Activated T-helper 1 cell treated with anti-CD3 and anti-CD28 coated beads, Interleukin-2, amount 50 U/mL, for 16 hours (primary cell): ENCODE measurements around the gene ZFP36.
A peak's percentile ranks its signal among the peaks of the same experiment; 100 is the strongest.
"Not testable (repeated sequence)": the region's sequence is repeated elsewhere in the genome, so short reads cannot be mapped to it uniquely, and the experiment has no call there.

ENCODE experiments used
- DNase-seq, 2 donors: peaks; one replicate each; pipeline ENCODE4 v3.0.0-alpha.2; 2020; ENCODE audit warnings: low read depth in 1 of 2, low spot score in 1 of 2

ZFP36 gene, protein sequence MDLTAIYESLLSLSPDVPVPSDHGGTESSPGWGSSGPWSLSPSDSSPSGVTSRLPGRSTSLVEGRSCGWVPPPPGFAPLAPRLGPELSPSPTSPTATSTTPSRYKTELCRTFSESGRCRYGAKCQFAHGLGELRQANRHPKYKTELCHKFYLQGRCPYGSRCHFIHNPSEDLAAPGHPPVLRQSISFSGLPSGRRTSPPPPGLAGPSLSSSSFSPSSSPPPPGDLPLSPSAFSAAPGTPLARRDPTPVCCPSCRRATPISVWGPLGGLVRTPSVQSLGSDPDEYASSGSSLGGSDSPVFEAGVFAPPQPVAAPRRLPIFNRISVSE

DNA sequence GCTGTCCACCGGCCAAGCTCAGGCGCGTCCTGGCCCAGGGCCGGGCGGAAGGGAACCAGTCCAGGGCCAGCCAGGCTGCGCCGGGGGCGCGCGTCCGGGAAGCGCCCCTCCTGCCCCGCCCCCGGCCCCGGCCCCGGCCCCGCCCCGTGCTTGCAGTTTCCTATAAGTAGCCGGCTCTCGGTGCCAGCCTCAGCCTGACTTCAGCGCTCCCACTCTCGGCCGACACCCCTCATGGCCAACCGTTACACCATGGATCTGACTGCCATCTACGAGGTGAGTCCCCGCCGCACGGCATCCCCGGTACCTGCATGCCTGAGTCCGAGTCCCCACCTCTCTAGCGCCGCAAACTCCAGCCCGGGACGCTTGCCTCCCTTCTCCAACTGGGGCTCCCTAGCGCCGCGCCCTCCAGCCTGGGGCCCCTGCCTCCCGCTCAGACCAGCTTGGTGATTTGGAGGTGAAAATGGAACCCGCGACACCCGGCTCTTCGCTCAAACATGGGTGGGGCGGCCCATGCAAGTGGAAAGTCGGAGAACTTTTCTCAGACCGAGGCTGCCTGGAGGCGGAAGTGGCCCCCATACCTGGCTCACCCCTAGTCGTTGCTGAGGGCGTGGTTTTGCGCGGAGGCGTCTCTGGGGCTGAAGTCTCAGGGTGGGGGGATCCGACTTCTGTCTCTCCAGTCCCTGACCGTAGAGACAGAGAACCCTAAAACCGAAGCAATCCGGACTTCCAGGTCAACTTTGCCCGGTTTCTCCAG, at the start of gene ZFP36:
TSS of gene ZFP36 (plus strand) at position 192 of the 754 bp plus-strand sequence. CDS start at position 250, 58 bp downstream.
- DNase-seq = peak; percentile 80 to 84

DNA sequence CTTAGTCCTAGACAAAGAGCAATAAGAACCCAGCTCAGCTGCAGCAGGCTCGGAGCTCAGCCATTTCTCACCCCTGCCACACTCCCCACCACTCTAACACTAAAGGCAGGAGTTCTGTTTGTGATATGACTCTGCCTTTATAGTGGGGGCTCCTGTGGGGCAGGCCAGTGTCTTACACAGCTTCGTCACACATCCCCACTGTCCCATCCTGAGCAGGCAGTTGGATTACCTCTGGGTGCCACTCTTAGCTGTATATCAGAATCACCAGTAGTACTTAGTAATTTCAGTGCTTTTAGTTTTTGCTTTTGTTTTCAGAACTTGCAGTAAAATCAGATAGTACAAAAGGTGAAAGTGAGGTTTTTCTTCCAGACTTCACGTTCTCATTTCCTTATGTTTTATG, 47.6 kb upstream of the ZFP36 start:
- DNase-seq = no peak

DNA sequence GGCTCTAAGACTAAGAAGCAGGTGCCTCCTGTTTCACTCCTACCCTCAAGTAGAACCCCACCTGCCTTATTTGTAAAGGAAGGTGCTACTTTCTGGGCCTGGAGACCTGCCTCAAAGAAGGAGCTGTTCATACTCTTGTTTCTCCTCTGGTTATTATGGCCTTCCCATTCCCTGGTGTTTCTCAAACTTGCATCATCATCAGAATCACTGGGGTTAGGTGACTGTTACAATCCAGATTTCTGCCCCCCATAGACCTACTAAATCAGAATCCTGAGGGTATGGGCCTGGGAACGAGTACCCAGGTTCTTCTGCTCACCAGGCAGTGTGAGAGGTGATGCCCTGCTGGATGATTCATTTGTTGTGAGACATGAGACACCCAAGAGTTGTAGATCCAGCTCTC, 46.0 kb upstream of the ZFP36 start:
- DNase-seq = no peak

GRCh38 chr19:39362682-39363657, 43.7 kb upstream of the ZFP36 start:
- DNase-seq = no peak

DNA sequence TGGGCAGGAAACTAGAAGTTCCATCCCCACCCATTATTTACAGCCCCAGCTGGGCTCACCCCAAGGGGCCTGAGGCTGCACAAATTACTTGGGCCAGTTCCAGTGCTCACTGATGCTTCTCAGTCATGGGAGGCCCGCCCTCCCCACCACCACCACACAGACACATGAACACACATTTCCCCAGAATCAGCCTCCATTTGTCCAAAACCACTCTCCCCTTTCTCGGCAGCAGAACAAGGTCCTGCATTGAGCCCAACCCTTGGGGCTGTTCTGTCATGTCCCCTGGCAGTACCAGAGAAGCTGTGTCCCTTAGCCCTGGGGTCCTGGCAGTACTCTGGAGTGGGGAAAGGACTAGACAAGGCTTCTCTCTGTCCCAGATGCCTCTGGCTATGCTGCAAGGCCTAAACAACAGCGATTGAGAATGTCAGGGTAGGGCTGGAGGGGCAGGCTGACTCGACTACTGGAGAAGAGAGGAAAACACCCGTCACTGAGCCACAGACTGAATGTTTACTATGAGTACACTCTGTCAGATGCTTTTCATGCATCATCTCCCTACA, 42.7 kb upstream of the ZFP36 start:
- no peak for DNase-seq

- DNase-seq = no peak
Measured at GRCh38 chr19:39365531-39365930, 41.1 kb upstream of the ZFP36 start.

DNA sequence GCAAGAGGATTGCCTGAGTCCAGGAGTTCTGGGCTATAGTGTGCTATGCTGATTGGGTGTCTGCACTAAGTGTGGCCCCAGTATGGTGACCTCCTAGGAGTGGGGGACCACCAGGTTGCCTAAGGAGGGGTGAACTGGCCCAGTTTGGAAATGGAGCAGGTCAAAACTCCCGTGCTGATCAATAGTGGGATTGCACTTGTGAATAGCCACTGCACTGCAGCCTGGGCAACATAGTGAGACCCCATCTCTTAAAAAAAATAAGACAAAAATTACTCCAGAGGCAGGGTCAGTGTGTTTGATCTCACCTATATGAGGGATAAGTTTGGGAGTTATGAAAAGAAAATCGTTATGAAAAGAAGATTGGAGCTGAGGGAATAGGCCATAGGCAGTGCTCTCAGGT, 37.4 kb upstream of the ZFP36 start:
- no peak for DNase-seq

- DNase-seq = no peak
Measured at GRCh38 chr19:39370735-39371134, 35.9 kb upstream of the ZFP36 start.

GRCh38 chr19:39372047-39372802, 34.4 kb upstream of the ZFP36 start:
- no peak for DNase-seq

GRCh38 chr19:39372941-39373340, 33.7 kb upstream of the ZFP36 start:
- no peak for DNase-seq

- no peak for DNase-seq
Measured at GRCh38 chr19:39375929-39376328, 30.7 kb upstream of the ZFP36 start.

DNA sequence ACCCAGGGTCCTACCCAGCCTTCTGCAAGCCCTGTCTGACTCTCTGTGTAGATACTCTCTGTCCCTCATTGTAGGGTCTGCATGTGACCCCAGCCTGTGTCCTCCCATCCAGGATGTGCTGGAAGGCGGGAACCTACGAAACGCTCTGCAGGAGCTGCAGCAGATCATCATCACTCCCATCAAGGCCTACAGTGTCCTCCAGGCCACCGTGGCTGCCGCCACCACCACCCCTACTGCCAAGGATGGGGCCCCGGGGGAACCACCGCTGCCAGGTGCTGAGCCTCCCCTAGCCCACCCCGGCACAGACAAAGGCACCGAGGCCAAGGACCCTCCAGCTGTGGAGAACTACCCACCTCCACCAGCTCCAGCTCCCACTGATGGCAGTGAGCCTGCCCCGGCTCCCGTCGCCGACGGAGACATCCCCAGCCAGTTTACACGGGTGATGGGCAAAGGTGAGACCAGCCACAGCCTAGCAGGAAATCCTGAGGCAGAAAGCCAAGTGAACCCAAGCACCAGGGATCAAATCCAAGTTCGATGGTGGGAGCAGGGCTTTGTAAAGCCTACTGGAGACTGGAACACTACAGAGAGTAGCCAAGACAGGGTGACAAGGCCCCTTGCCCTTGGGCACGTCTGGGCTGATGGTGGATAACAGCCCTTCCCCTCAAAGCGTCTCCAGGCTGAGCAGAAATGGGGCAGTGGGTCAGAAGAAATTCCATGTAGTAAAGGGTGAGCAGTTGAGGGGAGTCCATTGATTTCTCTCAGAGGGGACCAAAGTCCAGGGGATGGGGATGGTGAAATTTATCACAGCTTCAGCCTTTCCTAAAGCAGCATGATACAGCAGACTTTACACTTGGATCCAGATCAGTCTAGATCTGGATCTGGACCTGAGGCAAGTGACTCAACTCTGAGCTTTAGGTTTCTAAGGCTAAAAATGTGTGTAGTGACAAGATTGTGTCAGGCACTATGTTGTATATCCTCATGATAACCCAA, 29.0 kb upstream of the ZFP36 start:
- DNase-seq = no peak

DNA sequence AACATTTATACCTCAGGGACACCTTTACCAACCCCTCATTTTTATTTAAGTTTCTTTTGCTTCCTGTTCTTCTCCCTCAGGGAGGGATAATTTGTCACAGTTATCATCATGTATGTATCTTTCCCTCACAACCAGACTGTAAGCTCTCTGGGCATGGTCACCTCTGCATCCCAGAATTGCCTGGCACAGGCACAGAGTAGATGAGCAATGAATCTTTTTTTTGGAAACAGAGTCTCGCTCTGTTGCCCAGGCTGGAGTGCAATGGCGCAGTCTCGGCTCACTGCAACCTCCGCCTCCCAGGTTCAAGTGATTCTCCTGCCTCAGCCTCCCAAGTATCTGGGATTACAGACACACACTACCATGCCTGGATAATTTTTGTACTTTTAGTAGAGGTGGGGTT, 27.3 kb upstream of the ZFP36 start:
- not testable (repeated sequence) for DNase-seq

DNA sequence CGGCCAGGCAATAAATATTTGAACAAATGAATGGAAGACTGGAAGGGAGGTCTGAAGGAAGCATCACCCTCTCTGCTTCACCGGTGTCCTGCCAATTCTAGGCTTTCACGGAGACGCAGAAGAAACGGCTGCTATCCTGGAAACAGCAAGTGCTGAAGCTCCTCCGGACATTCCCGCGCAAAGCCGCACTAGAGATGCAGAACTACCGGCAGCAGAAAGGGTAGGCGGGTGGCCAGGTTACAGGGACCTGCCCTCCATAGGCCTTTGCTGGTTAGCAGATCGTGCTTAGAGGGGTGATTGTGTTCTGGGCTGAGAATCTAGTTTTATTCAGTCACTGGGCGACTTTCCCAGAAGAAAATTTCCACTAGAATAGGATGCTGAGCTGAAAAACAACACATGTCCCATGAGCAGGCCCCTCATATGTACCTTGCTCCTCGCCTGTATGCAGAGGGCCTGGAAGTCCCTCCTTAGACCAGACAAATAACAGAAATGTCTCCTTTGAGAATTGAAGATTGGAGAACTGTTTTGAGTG, 26.7 kb upstream of the ZFP36 start:
- DNase-seq = no peak

GRCh38 chr19:39380521-39381502, 25.8 kb upstream of the ZFP36 start:
- DNase-seq = no peak

DNA sequence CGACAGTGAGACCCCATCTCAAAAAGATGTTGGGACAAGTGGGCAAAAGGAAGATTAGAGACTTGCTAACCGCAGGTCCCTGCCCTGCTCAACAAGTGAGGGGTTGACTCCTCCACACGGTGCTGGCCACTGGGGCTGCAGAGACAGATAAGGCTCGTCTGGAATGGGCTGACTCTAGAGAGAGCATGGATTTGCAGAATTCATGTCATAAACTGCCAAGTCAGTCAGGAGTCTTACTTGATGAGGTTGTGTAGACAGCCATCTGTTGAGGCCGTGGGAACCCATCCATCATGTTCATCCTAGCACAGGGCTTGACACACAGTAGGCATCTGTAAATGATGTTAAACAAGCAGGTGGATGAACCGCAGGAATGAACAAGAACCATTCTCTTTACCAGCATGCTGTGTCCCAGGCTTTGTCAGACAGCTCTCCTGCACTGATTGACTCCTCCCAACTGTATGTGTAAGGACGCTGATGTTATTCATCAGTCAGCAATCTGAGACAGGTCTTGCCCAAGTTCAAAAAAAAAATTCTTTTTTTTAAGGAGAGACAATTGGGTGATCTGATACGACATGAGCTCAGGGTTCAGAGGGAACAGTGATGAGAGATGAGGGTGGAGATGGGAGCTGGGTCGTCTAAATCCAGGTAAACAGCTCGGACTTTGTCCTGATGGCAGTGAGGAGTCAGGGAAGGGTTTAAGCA, 24.6 kb upstream of the ZFP36 start:
- no peak for DNase-seq
